KMS-11 (cell line): ENCODE results near the gene TMED6.

Source experiments
- H2AFZ ChIP-seq: fragments of 200-600 bp; sonication (generic); 2 replicates; pipeline ENCODE4 v1.6.1; 2016; ENCODE audit warnings: antibody characterized with exemption, mixed run types, low read depth
- H3K27ac ChIP-seq: fragments of 200-600 bp; sonication (generic); 2 replicates; pipeline ENCODE4 v1.6.1; 2016; ENCODE audit warnings: mild to moderate bottlenecking, mixed run types
- H3K27me3 ChIP-seq: fragments of 200-600 bp; sonication (generic); 2 replicates; pipeline ENCODE4 v1.6.1; 2017; ENCODE audit warnings: mild to moderate bottlenecking, low read depth, mixed run types, moderate library complexity; ENCODE audit not compliant: insufficient read depth
- H3K36me3 ChIP-seq: fragments of 200-600 bp; sonication (generic); 2 replicates; pipeline ENCODE4 v1.6.1; 2017; ENCODE audit warnings: mild to moderate bottlenecking, mixed run types; ENCODE audit not compliant: insufficient read depth
- H3K4me1 ChIP-seq: fragments of 200-600 bp; sonication (generic); 2 replicates; pipeline ENCODE4 v1.6.1; 2016; ENCODE audit warnings: mild to moderate bottlenecking, low read depth, mixed run types; ENCODE audit not compliant: poor library complexity, severe bottlenecking
- H3K4me2 ChIP-seq: fragments of 200-600 bp; sonication (generic); 2 replicates; pipeline ENCODE4 v1.7.0; 2016; ENCODE audit warnings: mild to moderate bottlenecking, mixed run types
- H3K4me3 ChIP-seq: fragments of 200-600 bp; sonication (generic); IDR thresholded peaks from 2 replicates; pipeline ENCODE4 v1.6.1; 2017; ENCODE audit warnings: low read depth, low read length, mixed read lengths; ENCODE audit not compliant: insufficient read depth
- H3K79me2 ChIP-seq: fragments of 200-600 bp; sonication (generic); 2 replicates; pipeline ENCODE4 v1.6.1; 2016; ENCODE audit warnings: low read depth, mixed run types; ENCODE audit not compliant: insufficient read depth
- H3K9ac ChIP-seq: fragments of 200-600 bp; sonication (generic); 2 replicates; pipeline ENCODE4 v1.6.1; 2016; ENCODE audit warnings: mild to moderate bottlenecking, mixed run types
- H4K20me1 ChIP-seq: fragments of 200-600 bp; sonication (generic); 2 replicates; pipeline ENCODE4 v1.6.1; 2016; ENCODE audit warnings: mild to moderate bottlenecking, mixed run types; ENCODE audit not compliant: insufficient read depth
- TF ChIP-seq, protein P1 (sequence below): fragments of 200-600 bp; sonication (generic); conservative IDR thresholded peaks from 2 replicates; pipeline ENCODE4 v1.6.1; 2017; ENCODE audit warnings: low read depth, mild to moderate bottlenecking, antibody characterized with exemption, low read length, moderate library complexity, mixed read lengths

The TMED6 gene

DNA sequence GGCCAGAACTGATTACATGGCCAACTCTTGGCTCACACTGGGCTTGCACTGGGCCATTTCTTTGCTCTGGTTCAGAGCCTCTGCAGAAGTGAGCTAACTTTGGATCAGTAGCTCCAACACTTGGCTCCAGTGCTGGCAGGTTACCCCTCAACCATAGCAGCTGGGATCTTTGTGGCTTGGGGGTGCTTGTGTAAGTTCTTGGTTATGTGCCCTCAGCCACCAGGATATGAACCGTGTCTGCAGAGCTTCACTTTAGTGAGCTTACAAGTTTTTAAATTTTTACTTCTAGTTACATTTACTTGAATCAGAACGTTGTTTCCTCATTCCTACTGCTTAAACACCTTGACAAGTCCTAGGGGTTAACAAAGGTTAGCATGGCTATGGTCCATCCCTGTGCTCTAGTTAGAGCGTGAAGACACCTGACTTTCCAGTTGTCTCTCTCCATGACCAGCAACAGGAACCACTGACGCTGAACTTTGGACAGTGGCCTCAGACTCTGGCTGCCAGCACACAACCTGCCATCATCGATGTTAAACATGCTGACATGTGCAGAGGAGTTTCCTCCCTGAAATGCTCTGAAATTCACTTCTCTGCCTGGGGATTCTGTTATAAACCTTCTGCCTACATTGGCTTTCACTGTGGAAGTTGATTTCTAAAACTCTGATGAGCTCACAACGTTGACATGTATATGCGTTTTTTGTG lies 25.3 kb downstream of the TMED6 start:
- Histone ChIP-seq H3K4me1 (peaks cover 38% of the 10 kb centered on the region), H4K20me1 (no peaks in the 10 kb centered on the region), H3K27me3 (no peaks in the 10 kb centered on the region), H3K36me3 (no peaks in the 10 kb centered on the region; the same call in 1 of the 2 replicates), H3K4me2 (no peak overlapping the region; the same call in 1 of the 2 replicates), H3K79me2 (peaks cover 49% of the 10 kb centered on the region), H3K27ac (no peak overlapping the region), H3K4me3 (no peak overlapping the region), H2AFZ (no peak overlapping the region), H3K9ac (no peak overlapping the region)
- TF ChIP-seq, protein P1, sequence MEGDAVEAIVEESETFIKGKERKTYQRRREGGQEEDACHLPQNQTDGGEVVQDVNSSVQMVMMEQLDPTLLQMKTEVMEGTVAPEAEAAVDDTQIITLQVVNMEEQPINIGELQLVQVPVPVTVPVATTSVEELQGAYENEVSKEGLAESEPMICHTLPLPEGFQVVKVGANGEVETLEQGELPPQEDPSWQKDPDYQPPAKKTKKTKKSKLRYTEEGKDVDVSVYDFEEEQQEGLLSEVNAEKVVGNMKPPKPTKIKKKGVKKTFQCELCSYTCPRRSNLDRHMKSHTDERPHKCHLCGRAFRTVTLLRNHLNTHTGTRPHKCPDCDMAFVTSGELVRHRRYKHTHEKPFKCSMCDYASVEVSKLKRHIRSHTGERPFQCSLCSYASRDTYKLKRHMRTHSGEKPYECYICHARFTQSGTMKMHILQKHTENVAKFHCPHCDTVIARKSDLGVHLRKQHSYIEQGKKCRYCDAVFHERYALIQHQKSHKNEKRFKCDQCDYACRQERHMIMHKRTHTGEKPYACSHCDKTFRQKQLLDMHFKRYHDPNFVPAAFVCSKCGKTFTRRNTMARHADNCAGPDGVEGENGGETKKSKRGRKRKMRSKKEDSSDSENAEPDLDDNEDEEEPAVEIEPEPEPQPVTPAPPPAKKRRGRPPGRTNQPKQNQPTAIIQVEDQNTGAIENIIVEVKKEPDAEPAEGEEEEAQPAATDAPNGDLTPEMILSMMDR: no peak

DNA sequence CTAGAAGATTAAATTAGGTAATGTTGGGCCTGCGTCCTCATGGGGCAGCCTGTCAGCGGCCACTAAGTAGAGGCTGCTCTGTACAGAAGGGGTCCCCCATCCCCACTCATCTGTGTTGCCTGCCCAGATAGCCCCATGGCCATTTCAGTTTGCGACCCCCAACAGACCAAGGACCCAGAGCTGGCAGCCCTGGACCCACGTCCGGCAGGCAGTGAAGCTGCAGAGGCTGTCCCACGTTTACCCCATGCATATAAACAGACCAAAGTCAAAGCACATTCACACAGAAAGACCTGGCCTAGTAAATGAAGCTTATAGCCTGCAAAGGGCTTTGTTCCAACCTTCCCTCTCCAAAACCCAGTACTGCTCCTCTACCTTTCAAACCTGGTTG lies 25.8 kb downstream of the TMED6 start:
- Histone ChIP-seq H3K27ac (no peak overlapping the region), H4K20me1 (no peaks in the 10 kb centered on the region), H2AFZ (no peak overlapping the region), H3K9ac (no peak overlapping the region), H3K4me1 (peaks cover 35% of the 10 kb centered on the region), H3K4me2 (no peak overlapping the region), H3K36me3 (no peaks in the 10 kb centered on the region; the same call in 1 of the 2 replicates), H3K79me2 (peaks cover 49% of the 10 kb centered on the region), H3K27me3 (no peaks in the 10 kb centered on the region), H3K4me3 (no peak overlapping the region)
- TF ChIP-seq, protein P1: no peak

DNA sequence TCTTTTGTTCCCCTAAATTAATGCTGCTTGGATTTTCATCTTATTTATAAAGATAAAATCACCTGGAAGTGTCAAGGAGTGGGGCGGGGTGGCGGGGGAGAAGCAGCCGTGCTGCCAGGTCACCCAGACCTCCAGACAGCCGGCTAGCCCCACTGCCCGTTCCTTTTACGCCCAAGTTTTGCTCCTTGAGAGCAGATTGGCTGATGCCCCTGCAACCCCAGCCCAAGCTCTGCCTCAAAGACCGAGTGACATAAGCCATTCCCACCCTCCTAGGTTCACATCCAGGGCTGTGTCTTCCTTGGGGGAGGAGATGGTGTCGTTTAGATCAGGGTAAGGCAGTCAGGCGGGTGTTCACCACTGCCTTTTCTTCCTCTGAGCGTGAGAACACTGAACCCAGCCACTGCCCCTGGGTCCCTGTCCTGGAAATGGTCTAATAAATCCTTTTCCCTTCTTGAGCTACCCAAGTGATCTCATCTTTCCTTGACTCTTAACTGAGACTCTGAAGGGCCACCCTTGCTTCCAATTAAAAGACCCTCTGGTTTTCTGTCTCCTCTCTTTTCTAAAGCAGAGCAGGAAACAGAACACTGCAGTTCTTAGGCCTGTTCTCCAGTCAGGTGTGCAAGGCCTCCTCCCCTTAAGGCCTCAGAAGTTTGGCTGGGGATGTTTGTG lies 26.9 kb downstream of the TMED6 start:
- Histone ChIP-seq H3K79me2 (peaks cover 48% of the 10 kb centered on the region), H2AFZ (no peak overlapping the region), H4K20me1 (no peaks in the 10 kb centered on the region), H3K27ac (no peak overlapping the region), H3K4me1 (peaks cover 34% of the 10 kb centered on the region), H3K4me2 (no peak overlapping the region), H3K9ac (no peak overlapping the region), H3K36me3 (no peaks in the 10 kb centered on the region; the same call in 1 of the 2 replicates), H3K4me3 (no peak overlapping the region), H3K27me3 (no peaks in the 10 kb centered on the region)
- TF ChIP-seq, protein P1: no peak

DNA sequence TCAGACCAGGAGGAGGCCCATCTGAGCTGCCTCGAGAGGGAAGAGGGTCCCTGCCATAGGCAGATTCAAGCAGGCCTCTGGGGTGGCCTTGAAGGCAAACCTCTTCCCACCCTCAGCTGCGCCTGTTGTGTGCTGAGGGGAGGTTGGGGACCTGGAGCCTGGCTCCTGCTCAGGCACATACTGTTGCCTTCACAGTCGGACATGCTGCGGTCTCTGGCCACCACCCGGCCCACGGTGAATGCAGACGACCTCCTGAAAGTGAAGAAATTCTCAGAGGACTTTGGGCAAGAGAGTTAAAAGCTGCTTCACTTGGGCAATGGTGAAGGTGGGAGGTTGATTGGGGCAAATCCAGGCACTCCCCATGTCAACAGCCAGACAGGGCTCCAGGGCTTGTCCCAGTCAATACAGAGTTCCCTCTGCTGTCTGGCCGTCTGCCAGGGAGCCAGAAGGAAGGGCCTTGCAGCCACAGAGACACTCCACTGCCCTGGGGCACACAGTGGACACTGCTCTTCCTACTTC lies 27.5 kb downstream of the TMED6 start:
- H3K4me2 ChIP-seq: no peak overlapping the region
- H4K20me1 ChIP-seq: no peaks in the 10 kb centered on the region
- no peak overlapping the region for H3K27ac ChIP-seq
- H3K9ac ChIP-seq: no peak overlapping the region
- H3K4me3 ChIP-seq: no peak overlapping the region
- H3K36me3 ChIP-seq: no peaks in the 10 kb centered on the region; the same call in none of the 2 replicates
- H3K27me3 ChIP-seq: no peaks in the 10 kb centered on the region
- peaks cover 30% of the 10 kb centered on the region for H3K4me1 ChIP-seq
- H3K79me2 ChIP-seq: peaks cover 41% of the 10 kb centered on the region
- TF ChIP-seq, protein P1: no peak
- H2AFZ ChIP-seq: no peak overlapping the region
